Astrocyte (in vitro differentiated cells and primary cell): ENCODE data around the gene PEMT.

Experiments
- EZH2 ChIP-seq: IDR thresholded peaks from 2 replicates; pipeline ENCODE4 v1.6.1; 2012; ENCODE audit warnings: mild to moderate bottlenecking, low read length, inconsistent platforms; ENCODE audit not compliant: insufficient read depth
- TF ChIP-seq, protein P1 (sequence below): IDR thresholded peaks from 2 replicates; pipeline ENCODE4 v1.5.1; 2011; ENCODE audit warnings: low read depth, mild to moderate bottlenecking, inconsistent platforms, low read length, moderate library complexity; ENCODE audit not compliant: insufficient read depth

DNA sequence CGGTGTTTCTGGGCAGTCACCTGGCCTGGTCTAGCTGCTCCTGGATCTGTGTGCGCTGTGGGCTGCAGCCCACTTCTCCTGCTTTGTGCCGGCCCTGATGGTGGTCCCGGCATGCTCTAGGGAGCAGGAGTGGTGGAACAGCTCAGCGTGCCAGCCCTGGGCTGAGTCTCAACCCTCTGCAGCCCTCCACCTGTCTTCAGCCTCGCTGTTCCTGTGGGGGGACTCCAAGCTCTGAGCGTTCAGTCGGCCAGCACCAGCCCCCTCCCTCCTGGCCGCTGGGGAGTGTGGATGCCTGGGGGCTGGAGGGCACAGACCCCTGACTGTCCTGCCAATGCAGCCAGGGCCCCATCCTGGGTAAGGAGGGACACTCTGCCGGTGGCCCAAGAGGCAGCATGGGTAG, 71.6 kb downstream of the PEMT start:
- TF ChIP-seq, protein P1, sequence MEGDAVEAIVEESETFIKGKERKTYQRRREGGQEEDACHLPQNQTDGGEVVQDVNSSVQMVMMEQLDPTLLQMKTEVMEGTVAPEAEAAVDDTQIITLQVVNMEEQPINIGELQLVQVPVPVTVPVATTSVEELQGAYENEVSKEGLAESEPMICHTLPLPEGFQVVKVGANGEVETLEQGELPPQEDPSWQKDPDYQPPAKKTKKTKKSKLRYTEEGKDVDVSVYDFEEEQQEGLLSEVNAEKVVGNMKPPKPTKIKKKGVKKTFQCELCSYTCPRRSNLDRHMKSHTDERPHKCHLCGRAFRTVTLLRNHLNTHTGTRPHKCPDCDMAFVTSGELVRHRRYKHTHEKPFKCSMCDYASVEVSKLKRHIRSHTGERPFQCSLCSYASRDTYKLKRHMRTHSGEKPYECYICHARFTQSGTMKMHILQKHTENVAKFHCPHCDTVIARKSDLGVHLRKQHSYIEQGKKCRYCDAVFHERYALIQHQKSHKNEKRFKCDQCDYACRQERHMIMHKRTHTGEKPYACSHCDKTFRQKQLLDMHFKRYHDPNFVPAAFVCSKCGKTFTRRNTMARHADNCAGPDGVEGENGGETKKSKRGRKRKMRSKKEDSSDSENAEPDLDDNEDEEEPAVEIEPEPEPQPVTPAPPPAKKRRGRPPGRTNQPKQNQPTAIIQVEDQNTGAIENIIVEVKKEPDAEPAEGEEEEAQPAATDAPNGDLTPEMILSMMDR, result no peak
- TF ChIP-seq EZH2, result no peak
